Measurements from ENCODE around the gene DGKB. TPM values are rescaled to one million over a fixed set of nuclear protein-coding genes. Genes with fewer than 3 reads are reported as not detected.

The DGKB gene
- total RNA-seq, 1 experiment from 2014 or later: not detected

GRCh38 chr7:14835384-14835783 is 67.2 kb downstream of the DGKB start:
- CTCF ChIA-PET: interaction anchor here (0.6 kb wide), 1 partner anchor 1556 kb away, joined by 3 read pairs; no protein-coding TSS in a partner anchor
- no peak overlapping the region for H3K4me3 Mint-ChIP-seq (ENCODE audit: unreplicated experiment)
- H3K4me1 Mint-ChIP-seq (ENCODE audit: insufficient read depth, unreplicated experiment): no peaks in the 10 kb centered on the region
- intact Hi-C loops (cut with micrococcal nuclease): no loop called here
- BruUV-seq (replicated peaks): no TSS peak
- no peaks in the 10 kb centered on the region for H3K36me3 Mint-ChIP-seq (ENCODE audit: insufficient read depth, unreplicated experiment)
- H3K9me3 Mint-ChIP-seq (ENCODE audit: unreplicated experiment): no peaks in the 10 kb centered on the region
- TF ChIP-seq CTCF (IDR thresholded peaks at IDR 0.05; ENCODE audit: unreplicated experiment): no peak
- H3K27ac Mint-ChIP-seq (ENCODE audit: low read depth, unreplicated experiment): no peak overlapping the region
- peaks cover 67% of the 10 kb centered on the region for H3K27me3 Mint-ChIP-seq (ENCODE audit: insufficient read depth, unreplicated experiment)
- POLR2A ChIA-PET: no interaction called here
- no peak for DNase-seq (ENCODE audit: unreplicated experiment)

- peaks cover 67% of the 10 kb centered on the region for H3K27me3 Mint-ChIP-seq (ENCODE audit: insufficient read depth, unreplicated experiment)
- ChIA-PET POLR2A (no interaction called here), CTCF (no interaction called here)
- no peak for DNase-seq (ENCODE audit: unreplicated experiment)
- intact Hi-C loops (cut with micrococcal nuclease): no loop called here
- H3K4me3 Mint-ChIP-seq (ENCODE audit: unreplicated experiment): no peak overlapping the region
- no TSS peak for BruUV-seq (replicated peaks)
- H3K9me3 Mint-ChIP-seq (ENCODE audit: unreplicated experiment): no peaks in the 10 kb centered on the region
- H3K4me1 Mint-ChIP-seq (ENCODE audit: insufficient read depth, unreplicated experiment): no peaks in the 10 kb centered on the region
- H3K27ac Mint-ChIP-seq (ENCODE audit: low read depth, unreplicated experiment): no peak overlapping the region
- TF ChIP-seq CTCF (IDR thresholded peaks at IDR 0.05; ENCODE audit: unreplicated experiment): no peak
- no peaks in the 10 kb centered on the region for H3K36me3 Mint-ChIP-seq (ENCODE audit: insufficient read depth, unreplicated experiment)
Observed at GRCh38 chr7:14834883-14835282, 67.7 kb downstream of the DGKB start.

GRCh38 chr7:14834456-14834855 is 68.1 kb downstream of the DGKB start:
- TF ChIP-seq CTCF (IDR thresholded peaks at IDR 0.05; ENCODE audit: unreplicated experiment): no peak
- POLR2A ChIA-PET: no interaction called here
- intact Hi-C loops (cut with micrococcal nuclease): no loop called here
- H3K4me1 Mint-ChIP-seq (ENCODE audit: insufficient read depth, unreplicated experiment): no peaks in the 10 kb centered on the region
- no peak for DNase-seq (ENCODE audit: unreplicated experiment)
- no TSS peak for BruUV-seq (replicated peaks)
- H3K9me3 Mint-ChIP-seq (ENCODE audit: unreplicated experiment): no peaks in the 10 kb centered on the region
- CTCF ChIA-PET: no interaction called here
- no peaks in the 10 kb centered on the region for H3K36me3 Mint-ChIP-seq (ENCODE audit: insufficient read depth, unreplicated experiment)
- H3K27ac Mint-ChIP-seq (ENCODE audit: low read depth, unreplicated experiment): no peak overlapping the region
- peaks cover 67% of the 10 kb centered on the region for H3K27me3 Mint-ChIP-seq (ENCODE audit: insufficient read depth, unreplicated experiment)
- no peak overlapping the region for H3K4me3 Mint-ChIP-seq (ENCODE audit: unreplicated experiment)

GRCh38 chr7:14833707-14834106 is 68.8 kb downstream of the DGKB start:
- H3K4me3 Mint-ChIP-seq (ENCODE audit: unreplicated experiment): no peak overlapping the region
- H3K27me3 Mint-ChIP-seq (ENCODE audit: insufficient read depth, unreplicated experiment): peaks cover 67% of the 10 kb centered on the region
- no peak for TF ChIP-seq CTCF (IDR thresholded peaks at IDR 0.05; ENCODE audit: unreplicated experiment)
- intact Hi-C loops (cut with micrococcal nuclease): no loop called here
- BruUV-seq (replicated peaks): no TSS peak
- H3K4me1 Mint-ChIP-seq (ENCODE audit: insufficient read depth, unreplicated experiment): no peaks in the 10 kb centered on the region
- CTCF ChIA-PET: interaction anchor here (0.5 kb wide), 1 partner anchor 675 kb away, joined by 3 read pairs; no protein-coding TSS in a partner anchor
- POLR2A ChIA-PET: no interaction called here
- no peak for DNase-seq (ENCODE audit: unreplicated experiment)
- H3K9me3 Mint-ChIP-seq (ENCODE audit: unreplicated experiment): no peaks in the 10 kb centered on the region
- H3K27ac Mint-ChIP-seq (ENCODE audit: low read depth, unreplicated experiment): no peak overlapping the region
- H3K36me3 Mint-ChIP-seq (ENCODE audit: insufficient read depth, unreplicated experiment): no peaks in the 10 kb centered on the region

All from MCF 10A (cell line).